LNCaP clone FGC (cell line): ENCODE measurements around the gene PLA1A.

ENCODE experiments used
- DNase-seq: peaks from one replicate; pipeline ENCODE4 v3.0.0-alpha.2; 2011; ENCODE audit warnings: low read depth
- H3K4me3 ChIP-seq: 2 replicates; pipeline ENCODE4 v1.5.1; 2011; ENCODE audit warnings: mild to moderate bottlenecking, low read depth, low read length, control low read depth
- CTCF ChIP-seq: IDR thresholded peaks from 2 replicates; pipeline ENCODE4 v1.5.1; 2012; ENCODE audit warnings: mild to moderate bottlenecking; ENCODE audit not compliant: control insufficient read depth, insufficient read depth; ENCODE audit errors: extremely low read depth

The PLA1A gene

GRCh38 chr3:119660474-119661440 is 63.1 kb downstream of the PLA1A start, which contains the start of gene POPDC2:
Gene POPDC2, minus strand, starts transcription at chr3:119660589. Its CDS starts 166 bp downstream, at chr3:119660423.
- no peak within 1 kb of the TSS for H3K4me3 ChIP-seq
- DNase-seq, result no peak
- no peak for TF ChIP-seq CTCF

- H3K4me3 ChIP-seq, result no peak overlapping the region
- DNase-seq, result peak; percentile 33
- TF ChIP-seq CTCF, result no peak
Measured at GRCh38 chr3:119662604-119663373, 65.1 kb downstream of the PLA1A start.

GRCh38 chr3:119663885-119664284 is 66.2 kb downstream of the PLA1A start:
- H3K4me3 ChIP-seq, result no peak overlapping the region
- TF ChIP-seq CTCF, result no peak
- DNase-seq, result no peak

- DNase-seq, result no peak
- no peak for TF ChIP-seq CTCF
- H3K4me3 ChIP-seq, result no peak overlapping the region
Measured at GRCh38 chr3:119664370-119664769, 66.7 kb downstream of the PLA1A start.

- DNase-seq, result no peak
- TF ChIP-seq CTCF, result no peak
- no peak overlapping the region for H3K4me3 ChIP-seq
Measured at GRCh38 chr3:119664850-119665379, 67.2 kb downstream of the PLA1A start.

GRCh38 chr3:119665954-119666559 is 68.4 kb downstream of the PLA1A start:
- no peak for DNase-seq
- no peak for TF ChIP-seq CTCF
- no peak overlapping the region for H3K4me3 ChIP-seq
